Panc1 (cell line): ENCODE results near the gene NDUFV2. TPM values are rescaled to one million over a fixed set of nuclear protein-coding genes. Genes with fewer than 3 reads are reported as not detected.

Source experiments
- ATAC-seq: fragments of 200-7000 bp; cut with Tn5 transposase; 2 replicates; pipeline ENCODE4 v1.9.1; 2020; ENCODE audit warnings: mild to moderate bottlenecking, moderate library complexity
- Bru-seq: library from RNA; stranded (reverse); fragments of 400-500 nt; gene quantifications from one replicate; lab custom pipeline; 2021; lab: Mats Ljungman, UMichigan
- BruChase-seq, 2 experiments: library from RNA; stranded (reverse); fragments of 400-500 nt; gene quantifications; one replicate each; lab custom pipeline; 2021; lab: Mats Ljungman, UMichigan
- BruUV-seq: library from RNA; stranded (reverse); fragments of 400-500 nt; replicated peaks from 2 replicates; lab custom pipeline; 2021; lab: Mats Ljungman, UMichigan
- CTCF ChIA-PET: fragments of 300-600 bp; sonication (Branson Sonifier 250); formaldehyde crosslinking; loops from one replicate; lab custom pipeline; 2022; ENCODE audit warnings: antibody characterized with exemption; lab: Charles Lee
- POLR2A ChIA-PET: fragments of 300-600 bp; sonication (Branson Sonifier 250); formaldehyde crosslinking; loops from one replicate; lab custom pipeline; 2022; ENCODE audit warnings: antibody characterized with exemption; lab: Charles Lee
- DNase-seq: peaks from one replicate; pipeline ENCODE4 v3.0.0-alpha.2; 2010; ENCODE audit warnings: low read depth, low spot score
- H3K27ac ChIP-seq: 2 replicates; pipeline ENCODE4 v1.5.1; 2011; ENCODE audit warnings: mild to moderate bottlenecking, low read length, inconsistent platforms
- H3K27me3 ChIP-seq: fragments of 200-500 bp; sonication (Bioruptor generic); 2 replicates; pipeline ENCODE4 v1.6.0; 2014; ENCODE audit warnings: low read length, inconsistent platforms; ENCODE audit not compliant: control insufficient read depth, insufficient read depth
- H3K36me3 ChIP-seq: fragments of 200-500 bp; sonication (Bioruptor generic); 2 replicates; pipeline ENCODE4 v1.5.1; 2014; ENCODE audit warnings: inconsistent platforms, mild to moderate bottlenecking, low read length, moderate library complexity; ENCODE audit not compliant: control insufficient read depth, insufficient read depth
- H3K4me1 ChIP-seq: 2 replicates; pipeline ENCODE4 v1.5.1; 2011; ENCODE audit warnings: inconsistent platforms, mild to moderate bottlenecking, low read length, moderate library complexity; ENCODE audit not compliant: control insufficient read depth, insufficient read depth
- H3K4me3 ChIP-seq, 2 experiments: 2 replicates each; pipeline ENCODE4 v1.5.1; 2011 to 2012; ENCODE audit warnings: low read depth in 2 of 2, low read length in 2 of 2, mild to moderate bottlenecking in 2 of 2, inconsistent platforms in 1 of 2, moderate library complexity in 1 of 2
- H3K9me3 ChIP-seq: fragments of 200-500 bp; sonication (Bioruptor generic); 2 replicates; pipeline ENCODE4 v1.5.1; 2014; ENCODE audit warnings: low read depth, mild to moderate bottlenecking, inconsistent platforms, low read length, moderate library complexity; ENCODE audit not compliant: control insufficient read depth, insufficient read depth
- POLR2AphosphoS5 ChIP-seq: IDR thresholded peaks from 2 replicates; pipeline ENCODE4 v1.6.1; 2012; ENCODE audit warnings: mild to moderate bottlenecking, low read depth, low read length, moderate library complexity
- SIN3A ChIP-seq: IDR thresholded peaks from 2 replicates; pipeline ENCODE4 v1.6.1; 2012; ENCODE audit warnings: low read depth, mild to moderate bottlenecking, low read length, moderate library complexity, borderline replicate concordance; ENCODE audit not compliant: insufficient read depth
- TCF7L2 ChIP-seq: IDR thresholded peaks from 2 replicates; pipeline ENCODE4 v1.6.1; 2011; ENCODE audit warnings: mild to moderate bottlenecking, low read depth, low read length, inconsistent platforms
- in situ Hi-C: cut with HindIII; loops from 2 replicates; pipeline ENCODE4 v1.10.0; 2016; ENCODE audit warnings: low sequenced_read_pairs, low pct_unique_long_range_greater_than_20kb
- intact Hi-C: fragments of 100-400 bp; cut with micrococcal nuclease; formaldehyde crosslinking; loops from one replicate; pipeline ENCODE4 v1.10.0; 2022; ENCODE audit not compliant: unreplicated experiment
- long read RNA-seq: library from polyadenylated mRNA; unstranded; transcript quantifications from one replicate; pipeline ENCODE4 v2.0.0, GENCODE V29; 2021; ENCODE audit not compliant: unreplicated experiment
- polyA plus RNA-seq: library from polyadenylated mRNA; unstranded; fragments of >200 nt; gene quantifications from one replicate; pipeline ENCODE4 v1.2.1, GENCODE V29; 2012; ENCODE audit warnings: missing spikeins; ENCODE audit not compliant: insufficient read length
- total RNA-seq: library from RNA; stranded (reverse); gene quantifications from one replicate; pipeline ENCODE4 v1.2.1, GENCODE V29; 2021; ENCODE audit not compliant: unreplicated experiment
- TF ChIP-seq, protein P1 (sequence below), 2 experiments: IDR thresholded peaks; 2 replicates each; pipeline ENCODE4 v1.6.1; 2011 to 2012; ENCODE audit warnings: low read depth in 2 of 2, control low read depth in 1 of 2, low read length in 1 of 2, mild to moderate bottlenecking in 1 of 2, moderate library complexity in 1 of 2; ENCODE audit not compliant: insufficient read depth in 1 of 2
- TF ChIP-seq, protein P2 (sequence below): fragments of 450-650 bp; IDR thresholded peaks from 2 replicates; pipeline ENCODE4 v1.5.1; 2017; ENCODE audit warnings: mild to moderate bottlenecking

The NDUFV2 gene
- total RNA-seq, result 157 TPM
- 87.8 TPM for polyA plus RNA-seq
- Bru-seq, nascent RNA, result percentile 97 among the genes with signal in this experiment
- BruChase-seq, experiment 1, labeled RNA remaining after a 2-hour chase, result percentile 93 among the genes with signal in this experiment
- BruChase-seq, experiment 2, labeled RNA remaining after a 6-hour chase, result percentile 93 among the genes with signal in this experiment
- long read RNA-seq, transcript NDUFV2-201 (8 exons, 930 nt), result major isoform, 173 of 175 reads
- long read RNA-seq, partial matches to known transcripts, result 1 of 175 reads
- long read RNA-seq, other reads (novel, unspliced or antisense), result 1 of 175 reads

DNA sequence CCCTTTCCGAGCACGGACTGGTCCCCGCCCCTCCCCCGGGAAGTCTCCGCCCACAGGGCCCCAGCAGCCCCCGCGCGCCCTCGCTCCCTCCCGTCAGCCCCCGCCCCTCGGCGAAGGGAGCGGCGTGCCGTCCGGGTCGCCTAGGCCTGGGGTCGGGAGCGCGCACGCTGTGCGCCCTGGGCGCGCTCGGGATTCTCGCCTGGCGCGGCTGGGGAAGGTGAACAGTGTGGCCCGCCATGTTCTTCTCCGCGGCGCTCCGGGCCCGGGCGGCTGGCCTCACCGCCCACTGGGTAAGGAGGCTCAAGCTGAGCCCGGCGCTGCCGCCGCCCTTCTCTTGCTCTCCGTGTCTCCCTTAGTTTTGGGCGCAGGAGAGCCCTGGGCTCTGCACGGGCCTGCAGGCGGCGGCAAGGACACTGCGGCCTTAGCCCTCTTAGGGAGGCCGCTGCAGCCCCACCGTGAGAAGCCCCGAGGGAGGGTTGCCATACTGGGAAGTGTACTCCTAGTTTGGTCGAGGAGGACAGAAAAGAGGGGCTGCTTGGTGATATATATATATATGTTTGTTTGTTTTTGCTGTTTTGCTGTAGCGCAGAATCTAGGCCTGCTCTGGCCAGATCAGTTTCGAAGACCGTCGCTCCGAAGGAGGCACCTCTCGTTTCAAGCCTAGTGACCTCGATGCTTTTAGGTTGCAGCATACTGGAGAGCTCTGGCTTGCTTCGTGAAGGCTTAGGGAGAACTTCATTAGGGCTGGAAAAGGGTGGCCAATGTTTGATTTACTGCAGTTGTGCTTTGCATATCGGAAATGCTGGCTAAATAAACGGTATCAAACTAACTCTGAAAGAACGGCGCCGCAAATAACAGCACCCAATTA is at the start of gene NDUFV2:
NDUFV2 (plus strand) TSS at position 192 of the 868 bp plus-strand sequence; CDS start at position 237, 45 bp downstream.
- peaks cover 46% of the 10 kb centered on the region for H3K4me1 ChIP-seq
- in situ Hi-C loops (no loop called here), intact Hi-C loops (no loop called here)
- DNase-seq (peak; percentile 58), ATAC-seq (peak; percentile 99)
- H3K27me3 ChIP-seq, result no peaks in the 10 kb centered on the region
- H3K36me3 ChIP-seq, result peaks cover 5% of the 10 kb centered on the region
- no peaks in the 10 kb centered on the region for H3K9me3 ChIP-seq
- CTCF ChIA-PET, result no interaction called here
- POLR2A ChIA-PET, result interaction anchor here (0.7 kb wide), 1 partner anchor 15 kb away, joined by 3 read pairs; no protein-coding TSS in a partner anchor
- TF ChIP-seq POLR2AphosphoS5 (peak; percentile 58), SIN3A (no peak)
- H3K27ac ChIP-seq, result peak within 1 kb of the TSS; percentile 93
- BruUV-seq, result no TSS peak
- peak within 1 kb of the TSS; percentile 66 to 78 for H3K4me3 ChIP-seq

DNA sequence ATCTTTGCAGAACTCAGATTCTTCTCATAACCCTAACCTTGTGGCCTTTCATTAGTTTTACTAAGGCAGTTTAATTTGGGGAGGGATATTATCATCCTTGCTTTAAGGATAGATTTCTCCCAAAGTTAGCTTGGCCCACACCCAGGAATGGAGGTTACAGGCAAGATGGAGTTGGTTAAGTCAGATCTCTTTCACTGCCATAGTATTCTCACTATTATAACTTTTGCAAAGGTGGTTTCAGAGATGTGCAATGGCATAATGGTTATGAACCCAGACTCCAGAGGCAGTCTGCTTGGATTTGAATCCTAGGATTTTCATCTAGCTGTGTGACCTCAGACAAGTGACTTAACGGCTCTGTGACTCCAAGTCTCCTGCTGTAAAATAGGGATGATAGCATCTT is 48.7 kb upstream of the NDUFV2 start:
- ChIA-PET CTCF (no interaction called here), POLR2A (no interaction called here)
- Histone ChIP-seq H3K27me3 (no peaks in the 10 kb centered on the region), H3K4me3 (no peak overlapping the region), H3K9me3 (peaks cover 8% of the 10 kb centered on the region; the same call in 1 of the 2 replicates), H3K27ac (no peak overlapping the region), H3K4me1 (peaks cover 6% of the 10 kb centered on the region; the same call in 1 of the 2 replicates), H3K36me3 (no peaks in the 10 kb centered on the region)
- no peak for ATAC-seq
- in situ Hi-C loops, result no loop called here
- DNase-seq, result no peak
- TF ChIP-seq SIN3A (no peak), POLR2AphosphoS5 (no peak), TCF7L2 (no peak)
- TF ChIP-seq, protein P1, sequence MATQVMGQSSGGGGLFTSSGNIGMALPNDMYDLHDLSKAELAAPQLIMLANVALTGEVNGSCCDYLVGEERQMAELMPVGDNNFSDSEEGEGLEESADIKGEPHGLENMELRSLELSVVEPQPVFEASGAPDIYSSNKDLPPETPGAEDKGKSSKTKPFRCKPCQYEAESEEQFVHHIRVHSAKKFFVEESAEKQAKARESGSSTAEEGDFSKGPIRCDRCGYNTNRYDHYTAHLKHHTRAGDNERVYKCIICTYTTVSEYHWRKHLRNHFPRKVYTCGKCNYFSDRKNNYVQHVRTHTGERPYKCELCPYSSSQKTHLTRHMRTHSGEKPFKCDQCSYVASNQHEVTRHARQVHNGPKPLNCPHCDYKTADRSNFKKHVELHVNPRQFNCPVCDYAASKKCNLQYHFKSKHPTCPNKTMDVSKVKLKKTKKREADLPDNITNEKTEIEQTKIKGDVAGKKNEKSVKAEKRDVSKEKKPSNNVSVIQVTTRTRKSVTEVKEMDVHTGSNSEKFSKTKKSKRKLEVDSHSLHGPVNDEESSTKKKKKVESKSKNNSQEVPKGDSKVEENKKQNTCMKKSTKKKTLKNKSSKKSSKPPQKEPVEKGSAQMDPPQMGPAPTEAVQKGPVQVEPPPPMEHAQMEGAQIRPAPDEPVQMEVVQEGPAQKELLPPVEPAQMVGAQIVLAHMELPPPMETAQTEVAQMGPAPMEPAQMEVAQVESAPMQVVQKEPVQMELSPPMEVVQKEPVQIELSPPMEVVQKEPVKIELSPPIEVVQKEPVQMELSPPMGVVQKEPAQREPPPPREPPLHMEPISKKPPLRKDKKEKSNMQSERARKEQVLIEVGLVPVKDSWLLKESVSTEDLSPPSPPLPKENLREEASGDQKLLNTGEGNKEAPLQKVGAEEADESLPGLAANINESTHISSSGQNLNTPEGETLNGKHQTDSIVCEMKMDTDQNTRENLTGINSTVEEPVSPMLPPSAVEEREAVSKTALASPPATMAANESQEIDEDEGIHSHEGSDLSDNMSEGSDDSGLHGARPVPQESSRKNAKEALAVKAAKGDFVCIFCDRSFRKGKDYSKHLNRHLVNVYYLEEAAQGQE (IDR thresholded peaks at IDR 0.05; ENCODE audit: insufficient read depth in 1 of 2, low read depth in 2 of 2, low read length in 1 of 2), result no peak
- TF ChIP-seq, protein P2, sequence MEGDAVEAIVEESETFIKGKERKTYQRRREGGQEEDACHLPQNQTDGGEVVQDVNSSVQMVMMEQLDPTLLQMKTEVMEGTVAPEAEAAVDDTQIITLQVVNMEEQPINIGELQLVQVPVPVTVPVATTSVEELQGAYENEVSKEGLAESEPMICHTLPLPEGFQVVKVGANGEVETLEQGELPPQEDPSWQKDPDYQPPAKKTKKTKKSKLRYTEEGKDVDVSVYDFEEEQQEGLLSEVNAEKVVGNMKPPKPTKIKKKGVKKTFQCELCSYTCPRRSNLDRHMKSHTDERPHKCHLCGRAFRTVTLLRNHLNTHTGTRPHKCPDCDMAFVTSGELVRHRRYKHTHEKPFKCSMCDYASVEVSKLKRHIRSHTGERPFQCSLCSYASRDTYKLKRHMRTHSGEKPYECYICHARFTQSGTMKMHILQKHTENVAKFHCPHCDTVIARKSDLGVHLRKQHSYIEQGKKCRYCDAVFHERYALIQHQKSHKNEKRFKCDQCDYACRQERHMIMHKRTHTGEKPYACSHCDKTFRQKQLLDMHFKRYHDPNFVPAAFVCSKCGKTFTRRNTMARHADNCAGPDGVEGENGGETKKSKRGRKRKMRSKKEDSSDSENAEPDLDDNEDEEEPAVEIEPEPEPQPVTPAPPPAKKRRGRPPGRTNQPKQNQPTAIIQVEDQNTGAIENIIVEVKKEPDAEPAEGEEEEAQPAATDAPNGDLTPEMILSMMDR, result no peak
- intact Hi-C loops, result no loop called here
- BruUV-seq, result no TSS peak
